Liver (tissue), 9 donors: ENCODE measurements around the gene EML6. TPM values are rescaled to one million over a fixed set of nuclear protein-coding genes. Genes with fewer than 3 reads are reported as not detected.

Source experiments
- DNase-seq: peaks from one replicate; pipeline ENCODE4 v3.0.0-alpha.2; 2017; ENCODE audit warnings: low spot score
- H3K27ac ChIP-seq, 2 donors: one replicate each; pipeline ENCODE4 v1.7.0; 2013; ENCODE audit warnings: inconsistent platforms in 2 of 2, low read length in 2 of 2, control low read depth in 1 of 2, low read depth in 1 of 2, mild to moderate bottlenecking in 1 of 2
- H3K27me3 ChIP-seq, 4 donors: one replicate each; pipeline versions ENCODE4 v1.6.1 to v1.7.0; 2013; ENCODE audit warnings: low read length in 3 of 4, inconsistent platforms in 1 of 4, mild to moderate bottlenecking in 1 of 4, moderate library complexity in 1 of 4; ENCODE audit not compliant: control insufficient read depth in 4 of 4, insufficient read depth in 4 of 4
- H3K36me3 ChIP-seq, 4 donors: one replicate each; pipeline versions ENCODE4 v1.6.1 to v1.7.0; 2013; ENCODE audit warnings: low read length in 3 of 4, mild to moderate bottlenecking in 3 of 4, low read depth in 1 of 4, moderate library complexity in 1 of 4; ENCODE audit not compliant: control insufficient read depth in 4 of 4, insufficient read depth in 3 of 4
- H3K4me1 ChIP-seq, 4 donors: one replicate each; pipeline versions ENCODE4 v1.6.1 to v1.7.0; 2013; ENCODE audit warnings: low read length in 3 of 4, mild to moderate bottlenecking in 3 of 4, moderate library complexity in 1 of 4; ENCODE audit not compliant: control insufficient read depth in 4 of 4, insufficient read depth in 4 of 4
- H3K4me3 ChIP-seq, 3 donors: one replicate each; pipeline versions ENCODE4 v1.6.1 to v1.7.0; 2013; ENCODE audit warnings: low read length in 3 of 3, control low read depth in 1 of 3, low read depth in 1 of 3, mild to moderate bottlenecking in 1 of 3
- H3K9ac ChIP-seq, 2 donors: one replicate each; pipeline ENCODE4 v1.7.0; 2013; ENCODE audit warnings: low read length in 2 of 2, mild to moderate bottlenecking in 2 of 2, moderate library complexity in 2 of 2, control low read depth in 1 of 2, low read depth in 1 of 2
- H3K9me3 ChIP-seq, 4 donors: one replicate each; pipeline versions ENCODE4 v1.6.1 to v1.7.0; 2013; ENCODE audit warnings: low read length in 3 of 4; ENCODE audit not compliant: control insufficient read depth in 4 of 4
- ATF3 ChIP-seq: IDR thresholded peaks from 2 replicates; pipeline ENCODE4 v1.6.1; 2016; ENCODE audit warnings: antibody characterized with exemption
- CTCF ChIP-seq: fragments of 150-350 bp; IDR thresholded peaks from 2 replicates; pipeline ENCODE4 v1.5.1; 2017; ENCODE audit warnings: improper control_type of control experiment, low read depth, low read length; ENCODE audit not compliant: missing input control
- EGR1 ChIP-seq, 2 donors: IDR thresholded peaks; 2 replicates each; pipeline ENCODE4 v1.6.1; 2016 to 2018; ENCODE audit warnings: antibody characterized with exemption in 2 of 2, low read depth in 2 of 2
- HNF4A ChIP-seq, 2 donors: conservative IDR thresholded peaks; 2 replicates each; pipeline ENCODE4 v1.6.1; 2016; ENCODE audit warnings: antibody characterized with exemption in 2 of 2, mild to moderate bottlenecking in 2 of 2
- JUND ChIP-seq, 2 donors: IDR thresholded peaks; 2 replicates each; pipeline ENCODE4 v1.6.1; 2016; ENCODE audit warnings: antibody characterized with exemption in 2 of 2
- MAX ChIP-seq: IDR thresholded peaks from 2 replicates; pipeline ENCODE4 v1.6.1; 2016; ENCODE audit warnings: antibody characterized with exemption
- RAD21 ChIP-seq, 2 donors: IDR thresholded peaks; 2 replicates each; pipeline ENCODE4 v1.6.1; 2016; ENCODE audit warnings: antibody characterized with exemption in 2 of 2, mild to moderate bottlenecking in 2 of 2
- REST ChIP-seq: IDR thresholded peaks from 2 replicates; pipeline ENCODE4 v1.6.1; 2016; ENCODE audit warnings: antibody characterized with exemption, mild to moderate bottlenecking
- RXRA ChIP-seq, 2 donors: IDR thresholded peaks; 2 replicates each; pipeline ENCODE4 v1.6.1; 2017 to 2018; ENCODE audit warnings: antibody characterized with exemption in 2 of 2, mild to moderate bottlenecking in 1 of 2
- SP1 ChIP-seq: IDR thresholded peaks from 2 replicates; pipeline ENCODE4 v1.6.1; 2018; ENCODE audit warnings: antibody characterized with exemption, mild to moderate bottlenecking
- TAF1 ChIP-seq: conservative IDR thresholded peaks from 2 replicates; pipeline ENCODE4 v1.6.1; 2016; ENCODE audit warnings: antibody characterized with exemption, mild to moderate bottlenecking
- YY1 ChIP-seq: IDR thresholded peaks from 2 replicates; pipeline ENCODE4 v1.6.1; 2016; ENCODE audit warnings: antibody characterized with exemption, mild to moderate bottlenecking
- ZBTB33 ChIP-seq: IDR thresholded peaks from 2 replicates; pipeline ENCODE4 v1.6.1; 2016; ENCODE audit warnings: antibody characterized with exemption
- WGBS: extraction: QIAGEN DNeasy Blood & Tissue Kit; methylation state at CpG from one replicate; pipeline ENCODE4 v1.1.7; 2013; 5-methylcytosine and 5-hydroxymethylcytosine counted together
- polyA plus RNA-seq, 2 donors: library from polyadenylated mRNA; stranded (reverse) in 1 of 2; unstranded in 1 of 2; fragments of 200-250 nt in 1 of 2; fragments of >200 nt in 1 of 2; fragmentation: Nextera tagmentation in 1 of 2; extraction: Ambion mirVana in 1 of 2; gene quantifications; one replicate each; pipeline versions ENCODE4 v1.2.1 to v1.2.3, GENCODE V29; 2013 to 2015
- total RNA-seq, 2 donors: library from RNA; depleted of rRNA; stranded (reverse); fragments of >200 nt; gene quantifications; one replicate each; pipeline ENCODE4 v1.2.3, GENCODE V29; 2014
- donor health status: healthy.
- donor health status: healthy.
- donor health status: healthy.
- donor health status: healthy.
- donor health status: healthy.

EML6 gene
- total and polyA plus RNA-seq, 4 donors = 0.33 to 3.0 (median 1.4) TPM

GRCh38 chr2:55009277-55010060, 286.0 kb downstream of the EML6 start:
- TF ChIP-seq RAD21 (IDR thresholded peaks at IDR 0.05) (no peak), SP1 (no peak), HNF4A (conservative IDR thresholded peaks at IDR 0.05) (peak in 1 of 2 donors; percentile 48)
- H3K27ac ChIP-seq = peak overlapping the region; percentile 87 to 90
- 5% methylated on average over 7 of the region's 7 CpGs for WGBS
- peak overlapping the region; percentile 78 to 98 for H3K9ac ChIP-seq
- H3K27me3 ChIP-seq = no peaks in the 10 kb centered on the region
- H3K4me3 ChIP-seq = peak overlapping the region; percentile 65 to 89 (median 85)
- H3K9me3 ChIP-seq = no peaks in the 10 kb centered on the region
- H3K4me1 ChIP-seq = peaks cover 2 to 58% (median 43%) of the 10 kb centered on the region in 4 donors
- DNase-seq = no peak
- H3K36me3 ChIP-seq = peaks cover 0 to 3% (median 0%) of the 10 kb centered on the region in 4 donors

GRCh38 chr2:55010149-55010591, 286.7 kb downstream of the EML6 start:
- WGBS = under 1% methylated on average over 5 of the region's 5 CpGs
- peak; percentile 46 for DNase-seq
- H3K9me3 ChIP-seq = no peaks in the 10 kb centered on the region
- peaks cover 4 to 53% (median 42%) of the 10 kb centered on the region in 4 donors for H3K4me1 ChIP-seq
- H3K36me3 ChIP-seq = peaks cover 0 to 3% (median 0%) of the 10 kb centered on the region in 4 donors
- H3K4me3 ChIP-seq = peak overlapping the region; percentile 65 to 89 (median 85)
- no peaks in the 10 kb centered on the region for H3K27me3 ChIP-seq
- TF ChIP-seq ATF3 (peak; percentile 16), RXRA (IDR thresholded peaks at IDR 0.05) (peak in 1 of 2 donors; percentile 38), CTCF (no peak), SP1 (no peak), TAF1 (peak; percentile 95), JUND (IDR thresholded peaks at IDR 0.05) (peak in 1 of 2 donors; percentile 13), REST (peak; percentile 87), MAX (no peak), YY1 (peak; percentile 79), RAD21 (IDR thresholded peaks at IDR 0.05) (peak; percentile 50 to 55), ZBTB33 (peak; percentile 19), HNF4A (conservative IDR thresholded peaks at IDR 0.05) (peak; percentile 25 to 31), EGR1 (IDR thresholded peaks at IDR 0.05; ENCODE audit: low read depth in 2 of 2) (peak in 1 of 2 donors; percentile 48)
- H3K9ac ChIP-seq = peak overlapping the region; percentile 78 to 98
- H3K27ac ChIP-seq = peak overlapping the region; percentile 87 to 90
